ENCODE results near the gene TTLL7. TPM values are rescaled to one million over a fixed set of nuclear protein-coding genes. Genes with fewer than 3 reads are reported as not detected.

Gene TTLL7
- total and polyA plus RNA-seq, 9 donors = 2.0 to 21.8 (median 2.8) TPM

DNA sequence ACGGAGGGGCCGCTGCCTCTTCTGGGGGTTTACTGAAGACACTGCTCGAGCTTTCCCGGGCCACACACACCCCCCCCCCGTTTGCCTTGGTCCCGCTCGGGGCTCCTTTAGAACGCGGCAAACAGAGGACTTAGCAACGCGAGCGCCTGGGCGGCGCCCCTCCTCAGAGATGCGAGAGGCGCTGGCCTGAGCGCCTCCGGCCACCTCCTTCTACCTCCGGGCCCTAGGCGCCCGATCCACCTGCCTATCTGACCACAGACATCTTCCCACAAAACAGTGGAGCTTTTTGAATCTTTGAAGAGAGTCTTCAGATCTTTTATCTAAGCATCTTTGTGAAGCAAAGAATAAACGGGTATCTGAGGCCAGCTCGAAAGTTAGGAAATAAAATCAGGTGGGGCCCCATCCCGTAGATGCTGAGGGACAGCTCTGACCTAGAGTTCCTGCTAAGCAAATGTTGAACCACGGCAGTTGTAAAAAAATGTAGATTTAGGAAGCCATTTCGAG, 436 bp upstream of the TTLL7 start:
- peaks cover 2% of the 10 kb centered on the region for H3K4me1 ChIP-seq (ENCODE audit: insufficient read depth)
- peak overlapping the region in 1 of 2 donors; percentile 58 for H3K27ac ChIP-seq
- no peaks in the 10 kb centered on the region for H3K36me3 ChIP-seq
- peak overlapping the region; percentile 91 for H3K4me3 ChIP-seq
- no peaks in the 10 kb centered on the region for H3K27me3 ChIP-seq
- intact Hi-C loops (cut with DNase I) = no loop called here
- WGBS, 3 donors = 1 to 5% (median 2%) methylated on average over 21 to 26 of the region's 26 CpGs
- no peaks in the 10 kb centered on the region for H3K9me3 ChIP-seq
- DNase-seq = peak in 4 of 5 donors; percentile 11 to 57 (median 54)
- TF ChIP-seq POLR2A (IDR thresholded peaks at IDR 0.05) (no peak), EP300 (IDR thresholded peaks at IDR 0.05) (no peak)
- TF ChIP-seq, protein P1, sequence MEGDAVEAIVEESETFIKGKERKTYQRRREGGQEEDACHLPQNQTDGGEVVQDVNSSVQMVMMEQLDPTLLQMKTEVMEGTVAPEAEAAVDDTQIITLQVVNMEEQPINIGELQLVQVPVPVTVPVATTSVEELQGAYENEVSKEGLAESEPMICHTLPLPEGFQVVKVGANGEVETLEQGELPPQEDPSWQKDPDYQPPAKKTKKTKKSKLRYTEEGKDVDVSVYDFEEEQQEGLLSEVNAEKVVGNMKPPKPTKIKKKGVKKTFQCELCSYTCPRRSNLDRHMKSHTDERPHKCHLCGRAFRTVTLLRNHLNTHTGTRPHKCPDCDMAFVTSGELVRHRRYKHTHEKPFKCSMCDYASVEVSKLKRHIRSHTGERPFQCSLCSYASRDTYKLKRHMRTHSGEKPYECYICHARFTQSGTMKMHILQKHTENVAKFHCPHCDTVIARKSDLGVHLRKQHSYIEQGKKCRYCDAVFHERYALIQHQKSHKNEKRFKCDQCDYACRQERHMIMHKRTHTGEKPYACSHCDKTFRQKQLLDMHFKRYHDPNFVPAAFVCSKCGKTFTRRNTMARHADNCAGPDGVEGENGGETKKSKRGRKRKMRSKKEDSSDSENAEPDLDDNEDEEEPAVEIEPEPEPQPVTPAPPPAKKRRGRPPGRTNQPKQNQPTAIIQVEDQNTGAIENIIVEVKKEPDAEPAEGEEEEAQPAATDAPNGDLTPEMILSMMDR (IDR thresholded peaks at IDR 0.05) = no peak

DNA sequence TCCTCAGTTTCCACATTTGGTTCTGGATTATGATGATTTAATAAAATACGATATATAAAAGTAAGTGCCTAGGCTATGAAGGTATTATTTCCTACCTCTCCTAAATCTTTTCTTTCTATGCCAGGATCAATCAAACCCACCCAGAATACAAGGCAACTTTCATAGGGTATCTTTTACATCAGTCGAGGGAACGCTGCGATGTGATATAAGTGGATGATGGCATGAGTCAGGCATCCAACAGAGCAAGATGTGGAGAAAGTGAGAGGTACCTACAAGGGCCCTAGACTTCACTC, 781 bp downstream of the TTLL7 start:
- WGBS, 3 donors = 36 to 46% (median 46%) methylated on average over 4 of the region's 4 CpGs
- Histone ChIP-seq H3K27ac (no peak overlapping the region), H3K4me1 (ENCODE audit: insufficient read depth) (peaks cover 2% of the 10 kb centered on the region), H3K36me3 (no peaks in the 10 kb centered on the region), H3K9me3 (no peaks in the 10 kb centered on the region), H3K27me3 (no peaks in the 10 kb centered on the region), H3K4me3 (peak overlapping the region; percentile 91)
- intact Hi-C loops (cut with DNase I) = no loop called here
- TF ChIP-seq, protein P1 (IDR thresholded peaks at IDR 0.05) = no peak
- TF ChIP-seq EP300 (IDR thresholded peaks at IDR 0.05) (no peak), POLR2A (IDR thresholded peaks at IDR 0.05) (no peak)
- no peak for DNase-seq

DNA sequence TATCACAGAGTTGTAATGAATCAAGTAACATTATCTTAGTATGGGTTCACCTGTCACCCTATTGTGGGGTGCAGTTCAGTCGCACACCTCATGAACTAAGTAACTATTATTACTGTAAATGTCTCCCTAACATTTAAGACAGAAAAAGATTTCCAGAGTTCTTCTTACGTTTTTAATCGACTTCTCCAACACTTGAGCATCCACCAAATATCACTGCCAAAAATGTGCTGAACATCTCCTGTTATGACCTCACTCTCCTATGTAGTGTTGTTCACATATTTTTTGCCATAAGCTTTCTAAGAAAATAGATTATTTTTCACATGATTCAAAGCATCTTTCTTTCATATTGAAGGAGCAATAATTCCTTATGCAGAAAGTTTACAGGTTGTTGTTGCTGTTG, 1.3 kb downstream of the TTLL7 start:
- Histone ChIP-seq H3K36me3 (no peaks in the 10 kb centered on the region), H3K9me3 (no peaks in the 10 kb centered on the region), H3K4me1 (ENCODE audit: insufficient read depth) (peaks cover 2% of the 10 kb centered on the region), H3K27ac (no peak overlapping the region), H3K4me3 (no peak overlapping the region), H3K27me3 (no peaks in the 10 kb centered on the region)
- WGBS, 3 donors = 51 to 62% (median 59%) methylated on average over 3 of the region's 3 CpGs
- intact Hi-C loops (cut with DNase I) = no loop called here
- no peak for TF ChIP-seq EP300 (IDR thresholded peaks at IDR 0.05)
- TF ChIP-seq POLR2A (IDR thresholded peaks at IDR 0.05) = no peak
- TF ChIP-seq, protein P1 (IDR thresholded peaks at IDR 0.05) = no peak
- no peak for DNase-seq

DNA sequence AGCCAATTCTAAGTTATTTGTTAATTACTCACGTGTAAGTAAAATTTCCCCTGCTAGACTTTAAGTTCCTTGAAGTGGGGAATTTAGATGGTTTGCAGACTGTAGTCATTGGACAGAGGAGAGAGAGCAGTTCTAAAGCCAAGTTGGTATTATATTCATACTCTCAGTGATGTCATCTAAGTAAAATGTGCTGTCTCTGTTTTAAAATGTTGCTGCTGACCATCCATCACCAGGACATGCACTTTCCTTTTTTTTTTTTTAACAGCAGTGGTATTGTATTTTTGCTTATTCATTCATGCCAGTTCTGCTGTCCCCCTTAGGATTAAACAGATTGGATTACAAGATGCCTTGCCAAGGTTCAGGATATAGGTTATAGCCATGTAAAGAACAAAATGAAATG, 2.3 kb downstream of the TTLL7 start:
- intact Hi-C loops (cut with DNase I) = no loop called here
- DNase-seq = no peak
- no peak overlapping the region for H3K27ac ChIP-seq
- TF ChIP-seq, protein P1 (IDR thresholded peaks at IDR 0.05) = no peak
- TF ChIP-seq EP300 (IDR thresholded peaks at IDR 0.05) (no peak), POLR2A (IDR thresholded peaks at IDR 0.05) (no peak)
- 11 to 16% (median 13%) methylated on average over 1 of the region's 1 CpG for WGBS, 3 donors
- H3K27me3 ChIP-seq = no peaks in the 10 kb centered on the region
- H3K36me3 ChIP-seq = no peaks in the 10 kb centered on the region
- no peaks in the 10 kb centered on the region for H3K9me3 ChIP-seq
- no peak overlapping the region for H3K4me3 ChIP-seq
- peaks cover 2% of the 10 kb centered on the region for H3K4me1 ChIP-seq (ENCODE audit: insufficient read depth)

All from ovary (tissue), 9 donors.